ENCODE measurements around the gene SLC6A20. TPM values are rescaled to one million over a fixed set of nuclear protein-coding genes. Genes with fewer than 3 reads are reported as not detected.

Gene SLC6A20
- total RNA-seq, 4 donors from 2014 or later, result 0.04 to 0.32 (median 0.19) TPM; not detected in 1

- H3K4me3 ChIP-seq, result no peak overlapping the region
- no peak for TF ChIP-seq POLR2A (IDR thresholded peaks at IDR 0.05)
- TF ChIP-seq, protein P1, sequence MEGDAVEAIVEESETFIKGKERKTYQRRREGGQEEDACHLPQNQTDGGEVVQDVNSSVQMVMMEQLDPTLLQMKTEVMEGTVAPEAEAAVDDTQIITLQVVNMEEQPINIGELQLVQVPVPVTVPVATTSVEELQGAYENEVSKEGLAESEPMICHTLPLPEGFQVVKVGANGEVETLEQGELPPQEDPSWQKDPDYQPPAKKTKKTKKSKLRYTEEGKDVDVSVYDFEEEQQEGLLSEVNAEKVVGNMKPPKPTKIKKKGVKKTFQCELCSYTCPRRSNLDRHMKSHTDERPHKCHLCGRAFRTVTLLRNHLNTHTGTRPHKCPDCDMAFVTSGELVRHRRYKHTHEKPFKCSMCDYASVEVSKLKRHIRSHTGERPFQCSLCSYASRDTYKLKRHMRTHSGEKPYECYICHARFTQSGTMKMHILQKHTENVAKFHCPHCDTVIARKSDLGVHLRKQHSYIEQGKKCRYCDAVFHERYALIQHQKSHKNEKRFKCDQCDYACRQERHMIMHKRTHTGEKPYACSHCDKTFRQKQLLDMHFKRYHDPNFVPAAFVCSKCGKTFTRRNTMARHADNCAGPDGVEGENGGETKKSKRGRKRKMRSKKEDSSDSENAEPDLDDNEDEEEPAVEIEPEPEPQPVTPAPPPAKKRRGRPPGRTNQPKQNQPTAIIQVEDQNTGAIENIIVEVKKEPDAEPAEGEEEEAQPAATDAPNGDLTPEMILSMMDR (IDR thresholded peaks at IDR 0.05), result no peak
- intact Hi-C loops (cut with DNase I), result no loop called here
- no peak for DNase-seq
- H3K27ac ChIP-seq, result no peak overlapping the region
- H3K9me3 ChIP-seq, result peaks cover 0 to 4% (median 0%) of the 10 kb centered on the region in 3 donors
- WGBS, 2 donors, result 81 to 83% methylated on average over 2 of the region's 3 CpGs
- peaks cover 0 to 8% (median 0%) of the 10 kb centered on the region in 4 donors for H3K27me3 ChIP-seq
- no peaks in the 10 kb centered on the region for H3K4me1 ChIP-seq
- H3K36me3 ChIP-seq, result no peaks in the 10 kb centered on the region
These were observed 10.7 kb downstream of the SLC6A20 start for GRCh38 chr3:45785605-45786150.

GRCh38 chr3:45783667-45784066 is 12.7 kb downstream of the SLC6A20 start:
- DNase-seq, result no peak
- TF ChIP-seq, protein P1 (IDR thresholded peaks at IDR 0.05), result no peak
- no peak for TF ChIP-seq POLR2A (IDR thresholded peaks at IDR 0.05)
- peaks cover 0 to 8% (median 0%) of the 10 kb centered on the region in 4 donors for H3K27me3 ChIP-seq

GRCh38 chr3:45782381-45782780 is 14.0 kb downstream of the SLC6A20 start:
- intact Hi-C loops (cut with DNase I), result no loop called here
- TF ChIP-seq POLR2A (IDR thresholded peaks at IDR 0.05), result no peak
- TF ChIP-seq, protein P1 (IDR thresholded peaks at IDR 0.05), result no peak
- Histone ChIP-seq H3K27me3 (peaks cover 0 to 8% (median 0%) of the 10 kb centered on the region in 4 donors), H3K9me3 (no peaks in the 10 kb centered on the region), H3K36me3 (no peaks in the 10 kb centered on the region), H3K4me1 (no peaks in the 10 kb centered on the region), H3K27ac (no peak overlapping the region), H3K4me3 (no peak overlapping the region)
- DNase-seq, result no peak
- 80 to 90% methylated on average over 3 of the region's 3 CpGs for WGBS, 2 donors

More at GRCh38 chr3:45783667-45784066, 12.7 kb downstream of the SLC6A20 start:
- H3K36me3 ChIP-seq, result no peaks in the 10 kb centered on the region
- no peak overlapping the region for H3K4me3 ChIP-seq
- H3K9me3 ChIP-seq, result no peaks in the 10 kb centered on the region
- WGBS, 2 donors, result 83 to 92% methylated on average over 1 to 3 of the region's 3 CpGs
- intact Hi-C loops (cut with DNase I), result no loop called here
- H3K4me1 ChIP-seq, result no peaks in the 10 kb centered on the region
- no peak overlapping the region for H3K27ac ChIP-seq

- Histone ChIP-seq H3K4me3 (no peak overlapping the region), H3K9me3 (no peaks in the 10 kb centered on the region), H3K27ac (no peak overlapping the region), H3K4me1 (no peaks in the 10 kb centered on the region), H3K27me3 (peaks cover 0 to 3% (median 0%) of the 10 kb centered on the region in 4 donors), H3K36me3 (no peaks in the 10 kb centered on the region)
- TF ChIP-seq POLR2A (IDR thresholded peaks at IDR 0.05), result no peak
- TF ChIP-seq, protein P1 (IDR thresholded peaks at IDR 0.05), result no peak
- intact Hi-C loops (cut with DNase I), result no loop called here
- no peak for DNase-seq
- WGBS, 2 donors, result 90 to 97% methylated on average over 3 to 7 of the region's 12 CpGs
These were observed 14.5 kb downstream of the SLC6A20 start for GRCh38 chr3:45781841-45782240.

DNA sequence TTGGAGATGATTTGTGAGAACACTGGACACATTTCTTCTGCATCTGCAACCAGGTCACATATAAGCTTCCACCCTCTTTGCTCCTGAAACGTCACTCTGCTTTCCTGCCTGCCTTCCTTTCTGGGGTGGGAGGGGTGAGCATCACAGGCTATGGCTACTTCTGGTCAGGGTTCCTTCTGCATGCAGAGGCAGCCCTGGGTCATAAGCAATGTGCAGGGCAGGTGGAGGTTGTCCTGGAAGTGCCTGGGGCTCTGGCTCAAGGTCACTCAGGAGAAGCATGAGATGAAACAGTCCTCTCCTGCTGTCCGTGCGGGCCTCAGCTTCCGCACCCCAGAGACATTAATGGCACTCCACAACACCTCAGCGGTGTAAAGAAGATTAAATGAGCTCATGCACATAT is 15.1 kb downstream of the SLC6A20 start:
- DNase-seq, result no peak
- WGBS, 2 donors, result 55 to 80% methylated on average over 1 to 2 of the region's 5 CpGs
- intact Hi-C loops (cut with DNase I), result no loop called here

More for the DNA sequence above, 15.1 kb downstream of the SLC6A20 start:
- H3K27ac ChIP-seq, result no peak overlapping the region
- H3K4me3 ChIP-seq, result no peak overlapping the region
- peaks cover 0 to 1% (median 0%) of the 10 kb centered on the region in 4 donors for H3K27me3 ChIP-seq
- no peaks in the 10 kb centered on the region for H3K4me1 ChIP-seq
- TF ChIP-seq, protein P1 (IDR thresholded peaks at IDR 0.05), result no peak
- TF ChIP-seq POLR2A (IDR thresholded peaks at IDR 0.05), result no peak
- H3K36me3 ChIP-seq, result no peaks in the 10 kb centered on the region
- H3K9me3 ChIP-seq, result no peaks in the 10 kb centered on the region
